GM20431 (cell line): ENCODE measurements around the gene IDUA.

ENCODE experiments used
- in situ Hi-C: fragments of 300-500 bp; cut with MseI, MboI; formaldehyde crosslinking; loops from one replicate; pipeline ENCODE4 v1.15.0; 2020; ENCODE audit warnings: low sequenced_read_pairs; ENCODE audit not compliant: unreplicated experiment

IDUA gene

GRCh38 chr4:985123-985830 is 1.6 kb upstream of the IDUA start:
- in situ Hi-C loops, result no loop called here

- in situ Hi-C loops, result no loop called here
These were observed 391 bp upstream of the IDUA start for GRCh38 chr4:986428-986878.

DNA sequence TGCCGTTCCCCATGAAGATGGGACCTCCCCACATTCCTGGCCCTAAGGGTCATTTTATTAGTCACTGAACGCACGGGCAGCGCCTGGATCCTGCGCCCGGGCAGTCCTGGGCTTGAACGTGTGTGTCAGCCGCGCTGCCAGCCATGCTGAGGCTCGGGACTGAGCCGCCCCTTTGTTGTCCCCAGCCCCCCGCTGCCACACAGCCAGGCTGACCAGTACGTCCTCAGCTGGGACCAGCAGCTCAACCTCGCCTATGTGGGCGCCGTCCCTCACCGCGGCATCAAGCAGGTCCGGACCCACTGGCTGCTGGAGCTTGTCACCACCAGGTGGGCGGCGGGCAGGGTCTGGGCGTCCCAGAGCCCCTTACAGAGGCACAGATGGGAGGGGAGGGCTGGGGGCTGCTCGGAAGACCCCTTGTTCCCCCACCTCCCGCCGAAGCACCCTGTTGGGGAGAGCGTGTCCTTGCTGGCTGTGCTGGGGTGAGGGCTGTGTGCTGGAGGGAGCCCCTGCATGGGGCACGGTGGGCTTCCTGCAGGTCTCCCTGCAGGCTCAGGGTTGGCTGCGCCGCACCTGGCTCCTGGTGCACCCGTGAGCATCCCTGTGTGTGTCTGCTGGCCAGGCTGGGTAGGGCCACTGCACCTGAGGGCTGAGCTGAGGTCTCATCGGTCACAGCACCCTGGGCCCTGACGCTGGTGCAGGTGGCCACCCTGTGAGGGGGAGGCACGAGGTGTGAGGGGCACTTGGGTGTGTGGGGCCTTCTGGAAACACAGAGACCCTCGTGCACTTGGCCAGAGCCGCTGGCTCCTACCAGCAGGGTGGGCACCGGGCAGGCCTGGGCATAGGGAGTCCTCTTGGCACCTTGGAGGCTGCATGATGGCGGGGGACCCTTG is 1.0 kb downstream of the IDUA start:
- in situ Hi-C loops, result no loop called here

- in situ Hi-C loops, result no loop called here
These were observed 2.2 kb downstream of the IDUA start for GRCh38 chr4:988726-989721.

GRCh38 chr4:989722-990471 is 3.1 kb downstream of the IDUA start:
- in situ Hi-C loops, result no loop called here

DNA sequence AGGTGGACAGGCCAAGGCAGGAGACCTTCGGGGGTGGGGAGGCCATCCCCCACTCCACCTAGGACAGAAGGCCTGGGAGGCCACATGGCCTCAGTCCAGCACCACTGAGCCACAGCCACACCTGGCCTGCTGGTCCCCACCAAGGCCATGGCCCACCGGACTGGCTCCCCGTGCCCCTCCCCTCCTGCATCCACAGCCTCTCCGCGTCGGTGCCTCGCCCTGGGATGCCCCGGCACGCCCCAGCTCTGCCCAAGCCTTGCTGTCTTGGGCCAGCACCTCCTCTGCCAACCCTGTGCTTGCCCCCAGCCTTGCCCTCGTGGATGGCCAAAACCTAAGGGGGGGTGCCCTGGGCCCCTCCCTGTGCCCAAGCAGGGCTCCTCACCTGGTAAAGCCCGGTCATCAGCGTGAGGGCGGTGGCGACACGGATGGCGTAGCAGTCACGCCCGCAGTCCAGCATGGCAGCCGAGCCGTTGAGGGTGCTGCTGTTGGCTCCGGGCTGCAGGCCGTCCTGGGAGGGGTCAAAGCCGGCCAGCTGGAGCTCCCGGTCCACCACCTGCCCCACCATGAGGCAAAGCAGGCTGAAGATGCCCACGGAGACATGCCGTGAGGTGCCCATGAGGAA is 4.0 kb downstream of the IDUA start:
- in situ Hi-C loops, result no loop called here

DNA sequence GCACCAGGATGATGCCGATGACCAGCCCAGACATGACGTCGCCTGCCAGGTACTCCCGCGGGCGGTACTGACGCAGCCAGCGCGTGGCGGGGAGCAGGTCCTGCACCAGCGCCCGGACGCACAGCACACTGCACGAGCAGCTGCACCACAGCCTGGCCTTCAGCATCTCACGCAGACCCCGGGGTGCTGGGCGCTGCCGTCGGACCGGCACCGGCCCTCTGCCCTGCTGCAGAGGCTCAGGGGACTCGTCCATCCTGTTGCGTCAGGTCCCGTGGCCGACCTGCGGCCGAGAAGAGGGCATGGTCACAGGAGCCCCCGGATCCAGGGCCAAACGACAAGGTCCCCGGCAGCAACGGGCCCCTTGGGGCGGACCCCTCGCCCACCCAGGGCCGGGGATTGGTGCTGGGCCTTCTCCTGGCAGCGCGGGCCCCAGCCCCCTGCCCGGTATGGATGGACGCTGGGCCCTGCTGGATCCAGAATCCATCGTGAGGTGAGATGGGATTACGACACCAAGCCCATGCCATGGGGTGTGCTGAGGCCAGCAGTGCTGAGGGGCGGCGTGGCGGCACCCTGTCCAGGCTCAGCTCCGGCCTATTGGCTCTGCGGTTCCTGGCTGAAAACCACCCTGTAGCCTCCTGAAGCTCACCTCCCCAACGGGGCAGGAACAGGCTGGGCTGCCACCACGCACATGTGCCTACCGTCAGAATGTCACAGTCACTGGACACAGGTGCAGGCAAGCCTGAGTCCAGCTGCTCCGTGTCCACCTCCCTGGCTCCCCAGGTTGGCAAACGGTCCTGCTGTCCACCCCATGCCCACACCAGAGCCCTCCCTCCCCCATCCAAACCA is 4.8 kb downstream of the IDUA start:
- in situ Hi-C loops, result no loop called here

- in situ Hi-C loops, result no loop called here
These were observed 5.7 kb downstream of the IDUA start for GRCh38 chr4:992297-993110.

- in situ Hi-C loops, result no loop called here
These were observed 6.5 kb downstream of the IDUA start, which contains the start of gene SLC26A1 for GRCh38 chr4:993111-994029. Gene SLC26A1, minus strand, starts transcription at chr4:993404. Its CDS starts 1,701 bp downstream, at chr4:991703.

GRCh38 chr4:995311-996026 is 8.6 kb downstream of the IDUA start:
- in situ Hi-C loops, result no loop called here

DNA sequence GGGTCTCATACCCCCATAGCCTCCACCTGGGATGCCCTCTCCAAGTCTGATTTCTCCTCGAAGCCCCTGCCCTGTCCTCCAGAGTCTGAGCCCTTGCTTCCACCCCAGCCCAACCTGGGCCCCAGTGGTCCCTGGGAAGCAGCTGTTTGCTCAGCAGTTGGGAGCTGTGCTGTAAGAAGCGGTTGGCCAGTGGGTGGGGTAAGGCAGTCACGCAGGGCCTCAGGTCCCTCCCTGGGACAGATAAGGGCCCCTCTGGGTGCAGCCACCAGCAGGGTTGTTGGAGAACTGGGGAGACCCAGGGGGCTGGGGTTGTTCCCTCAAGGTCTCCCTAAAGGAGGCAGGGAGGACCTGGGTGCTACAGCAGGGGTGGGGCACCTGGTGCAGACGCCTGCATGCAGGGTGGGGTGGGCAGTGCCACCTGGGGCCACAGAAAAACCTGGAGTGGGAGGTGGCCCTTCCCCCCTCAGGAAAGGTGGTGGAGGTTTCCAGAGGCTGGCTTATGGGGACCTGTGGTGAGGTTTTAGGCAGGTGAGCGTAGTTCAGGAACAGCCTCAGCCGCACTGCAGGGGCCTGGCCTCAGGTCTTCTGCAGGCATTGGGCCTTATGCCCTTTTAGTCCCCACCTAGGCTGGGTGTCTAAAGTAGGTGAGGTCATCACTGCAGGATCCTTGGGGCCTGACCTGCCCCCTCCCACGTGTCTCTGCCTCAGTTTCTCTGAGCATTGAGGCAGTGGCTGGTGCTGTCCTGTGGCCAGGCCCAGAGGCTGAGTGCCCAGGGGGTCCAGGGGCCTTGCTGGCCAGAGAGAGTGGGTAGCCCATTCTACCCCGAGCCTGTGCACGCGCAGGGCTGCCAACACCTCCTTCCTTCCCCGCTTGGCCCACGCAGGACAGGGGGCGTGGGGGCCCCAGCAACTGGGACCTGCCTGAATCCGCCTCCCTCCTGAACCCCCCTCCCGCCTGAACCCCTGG is 9.5 kb downstream of the IDUA start:
- in situ Hi-C loops, result no loop called here

GRCh38 chr4:996997-997374 is 10.1 kb downstream of the IDUA start:
- in situ Hi-C loops, result no loop called here

GRCh38 chr4:997375-998071 is 10.7 kb downstream of the IDUA start:
- in situ Hi-C loops, result no loop called here

DNA sequence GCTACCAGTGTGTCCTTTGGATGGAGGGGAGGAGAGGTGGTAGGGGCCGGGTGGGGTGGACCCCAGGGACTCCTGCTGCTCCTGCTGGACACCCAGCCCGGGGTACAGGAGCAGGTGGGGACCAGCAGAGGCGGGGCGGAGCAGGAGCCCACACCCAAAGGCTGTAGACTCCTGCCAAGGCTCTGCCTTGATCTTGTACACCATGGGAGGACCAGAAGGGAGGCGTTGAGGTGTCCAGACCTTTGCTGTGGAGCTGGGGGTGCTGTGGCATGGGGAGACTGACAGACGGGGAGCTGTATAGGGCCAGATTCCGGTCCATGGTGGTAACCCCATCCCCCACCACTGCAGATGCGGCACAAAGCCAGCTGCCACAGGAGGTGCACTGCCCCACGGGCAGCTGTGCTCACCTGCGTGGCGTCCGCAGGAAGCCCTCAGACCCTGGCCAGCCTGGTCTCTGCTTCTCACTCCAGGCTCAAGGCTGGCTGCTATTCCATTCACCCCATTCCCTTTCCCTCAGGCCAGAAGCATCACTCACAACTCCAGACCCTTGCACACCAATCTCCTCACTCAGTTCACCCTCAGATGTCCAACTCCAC is 11.3 kb downstream of the IDUA start:
- in situ Hi-C loops, result no loop called here
